Vein endothelial cell (primary cell): ENCODE data around the gene HOXB4. TPM values are rescaled to one million over a fixed set of nuclear protein-coding genes. Genes with fewer than 3 reads are reported as not detected.

Experiments used
- total RNA-seq: library from RNA; depleted of rRNA; stranded (reverse); fragments of >200 nt; gene quantifications from 2 replicates; pipeline ENCODE4 v1.2.3, GENCODE V29; 2012

HOXB4 gene
- 5.2 and 6.0 TPM in 2 replicates for total RNA-seq

GRCh38 chr17:48577946-48578615, at the start of gene HOXB4:
HOXB4 (minus strand) TSS chr17:48578350; CDS start chr17:48578319, 31 bp downstream.

GRCh38 chr17:48626245-48627117, 48.3 kb upstream of the HOXB4 start, which contains the start of gene HOXB9:
HOXB9 (minus strand) TSS chr17:48626358; CDS start chr17:48626269, 89 bp downstream.

GRCh38 chr17:48615047-48615962, 37.2 kb upstream of the HOXB4 start, which contains the start of gene HOXB8:
HOXB8 (minus strand) TSS chr17:48615292; CDS start chr17:48614704, 588 bp downstream.

GRCh38 chr17:48610282-48611211, 32.4 kb upstream of the HOXB4 start, which contains the start of gene HOXB7:
HOXB7 (minus strand) TSS chr17:48611017; CDS start chr17:48610918, 99 bp downstream.

GRCh38 chr17:48604770-48605329, 26.7 kb upstream of the HOXB4 start, which contains the start of gene HOXB6:
HOXB6 (minus strand) TSS chr17:48604986; CDS start chr17:48598150, 6,836 bp downstream.

GRCh38 chr17:48593126-48593829, 15.1 kb upstream of the HOXB4 start, which contains the start of gene HOXB5:
HOXB5 (minus strand) TSS chr17:48593779; CDS start chr17:48593682, 97 bp downstream.

GRCh38 chr17:48589831-48590606, 11.9 kb upstream of the HOXB4 start, which contains the start of gene HOXB3:
HOXB3 (minus strand) TSS chr17:48590241; CDS start chr17:48552474, 37,767 bp downstream.

GRCh38 chr17:48545022-48545375, 33.2 kb downstream of the HOXB4 start, which contains the start of gene HOXB2:
HOXB2 (minus strand) TSS chr17:48545109; CDS start chr17:48544911, 198 bp downstream.

GRCh38 chr17:48530887-48531272, 47.3 kb downstream of the HOXB4 start, which contains the start of gene HOXB1:
HOXB1 (minus strand) TSS chr17:48531011; CDS start chr17:48530904, 107 bp downstream.

Other genes starting within 250 kb of the HOXB4 start
- gene SKAP1, start 148.1 kb downstream of the HOXB4 start, total RNA-seq, result 0.65 TPM in 1 of 2 replicates, not detected in the other
- not detected in 2 replicates for gene HOXB1, start 47.3 kb downstream of the HOXB4 start, total RNA-seq
- gene HOXB2, start 33.2 kb downstream of the HOXB4 start, total RNA-seq, result 2.5 and 2.9 TPM in 2 replicates
- gene HOXB3, start 11.9 kb upstream of the HOXB4 start, total RNA-seq, result 15.7 and 21.3 TPM in 2 replicates
- gene HOXB5, start 15.4 kb upstream of the HOXB4 start, total RNA-seq, result 0.33 and 0.86 TPM in 2 replicates
- gene HOXB6, start 26.6 kb upstream of the HOXB4 start, total RNA-seq, result 16.0 and 19.8 TPM in 2 replicates
- 14.4 and 17.9 TPM in 2 replicates for gene HOXB7, start 32.7 kb upstream of the HOXB4 start, total RNA-seq
- gene HOXB8, start 36.9 kb upstream of the HOXB4 start, total RNA-seq, result 1.4 and 4.2 TPM in 2 replicates
- gene HOXB9, start 48.0 kb upstream of the HOXB4 start, total RNA-seq, result 1.7 and 2.6 TPM in 2 replicates
- gene PRAC1, start 144.2 kb upstream of the HOXB4 start, total RNA-seq, result not detected in 2 replicates
- gene PRAC2, start 144.8 kb upstream of the HOXB4 start, total RNA-seq, result not detected in 2 replicates
- gene HOXB13, start 150.4 kb upstream of the HOXB4 start, total RNA-seq, result under 0.01 TPM in 1 of 2 replicates, not detected in the other
- gene TTLL6, start 238.9 kb upstream of the HOXB4 start, total RNA-seq, result not detected in 2 replicates